Keratinocyte (primary cell): ENCODE results near the gene TAF11L9.
"Not testable (repeated sequence)": the region's sequence is repeated elsewhere in the genome, so short reads cannot be mapped to it uniquely, and the experiment has no call there.

Experiments
- CTCF ChIP-seq, 3 experiments: IDR thresholded peaks in 1 of 3; conservative IDR thresholded peaks in 1 of 3; optimal IDR thresholded peaks in 1 of 3; 2 replicates in 2 of 3; 3 replicates in 1 of 3; pipeline versions ENCODE3 to v1.5.1; 2011; ENCODE audit warnings: low read length in 3 of 3, mild to moderate bottlenecking in 3 of 3, moderate library complexity in 2 of 3, control low read depth in 1 of 3, inconsistent platforms in 1 of 3; ENCODE audit not compliant: insufficient read depth in 2 of 3; ENCODE audit errors: extremely low read depth in 1 of 3
- EZH2 ChIP-seq: IDR thresholded peaks from one replicate; pipeline ENCODE4 v1.6.1; 2012; ENCODE audit warnings: inconsistent platforms, mild to moderate bottlenecking, low read length, moderate library complexity

- not testable (repeated sequence) for TF ChIP-seq CTCF (optimal IDR thresholded peaks at IDR 0.05 in 1 of 3, IDR thresholded peaks at IDR 0.05 in 1 of 3, conservative IDR thresholded peaks at IDR 0.05 in 1 of 3; ENCODE audit: extremely low read depth in 1 of 3, insufficient read depth in 2 of 3, low read length in 3 of 3); EZH2
Observed at GRCh38 chr5:17597728-17598127, 3.5 kb upstream of the TAF11L9 start, which contains the start of gene TAF11L10.
